NOMO-1 (cell line): ENCODE results near the gene TSSK3.

ENCODE experiments used
- DNase-seq, 2 experiments: peaks; one replicate each; lab custom pipeline; 2025; ENCODE audit not compliant: unreplicated experiment in 2 of 2; lab: John Stamatoyannopoulos, UW

The TSSK3 gene

GRCh38 chr1:32362474-32363313 is at the start of gene TSSK3, which contains the start of gene FAM229A:
TSSK3 (plus strand) TSS chr1:32362539; CDS start chr1:32362702, 163 bp downstream.
FAM229A (minus strand) TSS chr1:32362485; CDS start chr1:32362091, 394 bp downstream.
- DNase-seq = no peak

- DNase-seq = no peak
Observed at GRCh38 chr1:32316903-32317277, 45.4 kb upstream of the TSSK3 start.

- DNase-seq = no peak
Observed at GRCh38 chr1:32318127-32318869, 44.0 kb upstream of the TSSK3 start.

GRCh38 chr1:32321712-32322291 is 40.5 kb upstream of the TSSK3 start:
- no peak for DNase-seq

- DNase-seq = no peak
Observed at GRCh38 chr1:32327204-32327603, 35.1 kb upstream of the TSSK3 start.

GRCh38 chr1:32329931-32330466 is 32.3 kb upstream of the TSSK3 start:
- no peak for DNase-seq

GRCh38 chr1:32330558-32331151 is 31.7 kb upstream of the TSSK3 start:
- no peak for DNase-seq

- no peak for DNase-seq
Observed at GRCh38 chr1:32331549-32331948, 30.8 kb upstream of the TSSK3 start.

- no peak for DNase-seq
Observed at GRCh38 chr1:32332290-32333079, 29.9 kb upstream of the TSSK3 start.

GRCh38 chr1:32333251-32333963 is 28.9 kb upstream of the TSSK3 start:
- no peak for DNase-seq

- no peak for DNase-seq
Observed at GRCh38 chr1:32334274-32334861, 28.0 kb upstream of the TSSK3 start.

- peak; percentile 8 to 12 for DNase-seq
Observed at GRCh38 chr1:32334864-32335534, 27.3 kb upstream of the TSSK3 start.

GRCh38 chr1:32335535-32335789 is 26.9 kb upstream of the TSSK3 start:
- no peak for DNase-seq

- DNase-seq = peak; percentile 57 to 70
Observed at GRCh38 chr1:32335790-32336590, 26.3 kb upstream of the TSSK3 start, which contains the start of gene MARCKSL1. MARCKSL1 (minus strand) TSS chr1:32336233; CDS start chr1:32336033, 200 bp downstream.

- DNase-seq = no peak
Observed at GRCh38 chr1:32336591-32336932, 25.8 kb upstream of the TSSK3 start.

GRCh38 chr1:32336963-32337675 is 25.2 kb upstream of the TSSK3 start:
- peak; percentile 67 to 71 for DNase-seq
